ENCODE measurements around the gene HOXD10. TPM values are rescaled to one million over a fixed set of nuclear protein-coding genes. Genes with fewer than 3 reads are reported as not detected.

The HOXD10 gene
- polyA plus RNA-seq, 10 donors: 0.15 to 0.78 (median 0.28) TPM

DNA sequence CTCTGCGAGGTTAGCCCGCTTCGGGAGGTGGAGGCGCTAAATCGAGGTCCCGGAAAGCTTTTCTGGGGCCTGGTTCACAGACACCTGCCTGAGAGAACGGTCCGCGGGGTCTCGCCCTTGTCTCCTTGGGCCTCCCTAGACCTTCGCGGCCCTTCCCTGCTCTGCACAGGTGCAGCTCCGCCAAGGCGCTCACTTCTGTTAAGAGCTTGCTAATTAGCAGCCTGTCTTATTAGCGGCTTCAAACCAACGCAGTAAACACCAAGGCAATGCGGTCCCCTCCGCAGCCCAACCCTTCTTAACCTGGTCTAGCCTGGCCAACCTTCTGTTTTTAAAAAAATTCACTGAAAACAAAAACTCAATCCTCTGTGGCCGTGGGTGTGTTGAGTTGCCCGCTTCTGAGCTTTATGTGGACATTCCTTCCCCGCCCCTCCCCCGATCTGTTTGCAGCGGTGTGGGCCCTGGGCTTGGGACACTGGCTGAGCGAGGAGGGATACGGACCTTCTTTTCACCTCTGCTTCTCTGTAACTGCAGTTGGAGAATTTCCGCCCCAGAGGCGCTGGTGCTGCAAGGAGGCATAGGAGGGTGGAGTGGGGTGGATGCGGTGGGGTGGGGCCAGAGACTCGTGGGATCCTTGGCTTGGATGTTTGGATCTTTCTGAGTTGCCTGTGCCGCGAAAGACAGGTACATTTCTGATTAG is 31.4 kb downstream of the HOXD10 start:
- DNase-seq: no peak

DNA sequence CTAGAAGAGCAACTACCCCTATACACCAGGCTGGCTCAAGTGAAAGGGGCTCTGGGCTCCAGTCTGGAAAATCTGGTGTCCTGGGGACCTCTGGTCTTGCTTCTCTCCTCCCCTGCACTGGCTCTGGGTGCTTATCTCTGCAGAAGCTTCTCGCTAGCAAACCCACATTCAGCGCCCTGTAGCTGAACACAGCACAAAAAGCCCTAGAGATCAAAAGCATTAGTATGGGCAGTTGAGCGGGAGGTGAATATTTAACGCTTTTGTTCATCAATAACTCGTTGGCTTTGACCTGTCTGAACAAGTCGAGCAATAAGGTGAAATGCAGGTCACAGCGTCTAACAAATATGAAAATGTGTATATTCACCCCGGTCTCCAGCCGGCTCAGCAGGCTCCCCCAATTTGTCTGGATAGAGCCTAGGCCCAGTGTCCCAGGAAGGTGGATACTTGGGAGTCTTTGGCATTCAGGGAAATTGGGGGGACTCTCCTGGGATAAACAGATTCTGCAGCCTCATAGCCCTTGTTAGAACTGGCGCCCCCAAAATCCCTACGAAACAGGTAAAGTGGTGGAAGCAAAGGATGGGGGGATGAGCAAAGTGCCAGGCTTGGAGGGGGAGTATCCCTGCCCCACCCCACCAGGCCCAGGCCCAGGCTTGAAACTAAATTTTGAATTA is 32.3 kb downstream of the HOXD10 start:
- DNase-seq: no peak

DNA sequence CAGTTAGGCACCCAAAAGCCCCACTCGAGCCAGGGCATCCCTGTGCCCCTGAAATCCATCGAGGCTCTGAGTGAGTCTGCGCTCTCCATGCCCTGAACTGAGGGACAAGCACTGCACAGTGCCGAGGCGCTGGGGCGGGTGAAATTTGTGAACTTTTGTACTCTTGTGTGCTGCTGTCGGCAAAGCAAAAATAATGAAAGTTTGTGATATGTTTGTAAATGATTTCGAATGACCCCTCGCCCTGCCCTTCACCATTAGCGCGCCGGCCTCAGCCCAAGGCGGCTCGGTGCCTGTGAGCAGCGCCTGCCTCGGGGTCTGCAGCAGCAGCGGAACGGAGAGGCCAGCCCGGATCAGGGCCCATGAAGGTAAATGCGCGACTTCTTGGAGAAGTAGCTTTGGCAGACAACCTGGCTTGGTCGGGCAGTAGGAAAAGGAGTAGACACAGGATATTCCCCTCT is 32.9 kb downstream of the HOXD10 start:
- DNase-seq: no peak

DNA sequence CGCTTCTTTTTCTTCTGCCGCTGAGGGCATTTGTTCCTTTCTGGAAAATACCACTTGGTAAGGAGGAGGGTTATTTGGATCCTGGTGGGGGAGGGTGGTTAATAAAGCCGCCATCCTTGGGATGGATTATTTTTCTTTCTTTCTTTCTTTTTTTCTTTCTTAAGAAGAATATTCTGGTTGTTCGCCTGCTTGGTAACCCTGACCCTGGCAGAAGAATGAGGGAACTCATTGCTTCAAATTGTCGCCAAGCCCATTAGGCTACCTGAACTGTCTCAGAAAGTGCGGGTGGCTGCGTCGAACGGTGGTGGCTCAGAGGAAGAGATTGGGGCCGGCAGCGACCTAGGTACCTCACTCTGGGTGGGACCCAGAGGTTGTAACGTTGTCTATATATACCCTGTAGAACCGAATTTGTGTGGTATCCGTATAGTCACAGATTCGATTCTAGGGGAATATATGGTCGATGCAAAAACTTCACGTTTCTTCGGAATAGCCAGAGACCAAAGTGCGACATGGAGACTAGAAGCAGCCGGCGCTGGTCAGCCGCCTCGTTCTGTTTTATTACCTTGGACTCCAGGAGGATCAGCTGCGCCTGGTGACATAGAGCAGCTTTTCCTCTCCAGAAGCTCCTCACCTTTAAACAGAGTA is 33.5 kb downstream of the HOXD10 start:
- DNase-seq: no peak

DNA sequence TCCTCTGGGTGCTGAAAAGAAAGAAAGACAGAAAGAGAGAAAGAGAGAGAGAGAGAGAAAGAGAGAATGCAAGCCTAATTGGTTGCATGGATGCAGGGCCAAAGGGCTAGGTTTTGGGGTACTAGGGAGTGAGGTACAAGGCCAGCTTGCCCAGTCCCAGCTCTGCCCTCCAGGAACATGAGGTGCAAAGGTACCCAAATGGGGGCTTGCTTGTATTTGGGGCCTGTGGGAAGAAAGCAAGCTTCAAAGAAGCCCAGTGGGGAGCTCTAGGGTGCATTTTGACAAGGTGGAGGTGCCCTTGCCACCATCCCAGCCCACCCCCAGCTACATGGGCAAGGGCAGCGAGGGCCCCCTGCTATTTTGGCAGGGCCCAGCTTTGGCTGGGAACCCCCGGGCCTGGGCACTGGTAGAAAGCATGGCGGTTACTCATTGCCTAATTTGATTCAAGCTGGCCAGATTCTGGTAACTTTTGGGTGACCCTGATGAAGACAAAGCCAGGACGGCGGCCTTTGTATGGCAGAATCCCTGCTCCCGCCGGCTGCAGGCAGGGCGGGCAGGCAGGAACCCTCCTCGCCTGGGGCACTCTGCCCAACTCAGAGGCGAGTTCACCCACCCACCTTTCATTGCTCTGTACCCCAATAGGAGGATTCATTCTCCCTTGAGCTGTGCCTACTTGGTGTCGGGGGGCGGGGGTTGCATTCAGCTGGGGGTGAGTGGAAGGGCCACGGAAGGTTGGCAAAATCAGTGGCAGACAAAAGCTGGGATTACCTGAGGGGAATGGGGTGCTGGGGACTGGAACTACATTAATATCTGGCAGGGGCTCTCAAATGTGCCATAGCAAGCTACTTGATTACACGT is 34.2 kb downstream of the HOXD10 start:
- DNase-seq: no peak

DNA sequence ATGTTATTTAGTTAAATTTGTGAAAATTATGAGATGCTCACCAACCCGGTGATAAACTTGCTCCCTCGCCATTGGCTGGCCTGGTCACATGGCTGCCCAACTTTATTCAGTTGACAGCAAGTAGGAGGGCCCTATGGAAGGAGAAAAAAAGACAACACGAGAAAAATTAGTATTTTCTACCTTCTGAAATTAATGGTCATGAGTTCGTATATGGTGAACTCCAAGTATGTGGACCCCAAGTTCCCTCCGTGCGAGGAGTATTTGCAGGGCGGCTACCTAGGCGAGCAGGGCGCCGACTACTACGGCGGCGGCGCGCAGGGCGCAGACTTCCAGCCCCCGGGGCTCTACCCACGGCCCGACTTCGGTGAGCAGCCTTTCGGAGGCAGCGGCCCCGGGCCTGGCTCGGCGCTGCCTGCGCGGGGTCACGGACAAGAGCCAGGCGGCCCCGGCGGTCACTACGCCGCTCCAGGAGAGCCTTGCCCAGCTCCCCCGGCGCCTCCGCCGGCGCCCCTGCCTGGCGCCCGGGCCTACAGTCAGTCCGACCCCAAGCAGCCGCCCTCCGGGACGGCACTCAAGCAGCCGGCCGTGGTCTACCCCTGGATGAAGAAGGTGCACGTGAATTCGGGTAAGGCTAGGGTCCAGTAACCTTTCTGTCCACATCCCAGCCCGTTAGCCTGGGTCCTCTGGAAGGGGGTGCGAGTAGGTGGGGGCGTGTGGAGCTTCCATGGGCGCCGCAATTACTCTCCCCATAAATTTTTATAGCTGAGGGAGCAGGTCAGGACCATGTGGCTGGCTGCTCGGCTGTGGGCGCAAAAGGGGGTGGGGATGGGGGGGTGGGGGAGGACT is 35.1 kb downstream of the HOXD10 start, which contains the start of gene HOXD4:
TSS of gene HOXD4 (plus strand) at position 109 of the 846 bp plus-strand sequence. CDS start at position 193, 84 bp downstream.
- DNase-seq: peak in 1 of 3 donors; percentile 31

DNA sequence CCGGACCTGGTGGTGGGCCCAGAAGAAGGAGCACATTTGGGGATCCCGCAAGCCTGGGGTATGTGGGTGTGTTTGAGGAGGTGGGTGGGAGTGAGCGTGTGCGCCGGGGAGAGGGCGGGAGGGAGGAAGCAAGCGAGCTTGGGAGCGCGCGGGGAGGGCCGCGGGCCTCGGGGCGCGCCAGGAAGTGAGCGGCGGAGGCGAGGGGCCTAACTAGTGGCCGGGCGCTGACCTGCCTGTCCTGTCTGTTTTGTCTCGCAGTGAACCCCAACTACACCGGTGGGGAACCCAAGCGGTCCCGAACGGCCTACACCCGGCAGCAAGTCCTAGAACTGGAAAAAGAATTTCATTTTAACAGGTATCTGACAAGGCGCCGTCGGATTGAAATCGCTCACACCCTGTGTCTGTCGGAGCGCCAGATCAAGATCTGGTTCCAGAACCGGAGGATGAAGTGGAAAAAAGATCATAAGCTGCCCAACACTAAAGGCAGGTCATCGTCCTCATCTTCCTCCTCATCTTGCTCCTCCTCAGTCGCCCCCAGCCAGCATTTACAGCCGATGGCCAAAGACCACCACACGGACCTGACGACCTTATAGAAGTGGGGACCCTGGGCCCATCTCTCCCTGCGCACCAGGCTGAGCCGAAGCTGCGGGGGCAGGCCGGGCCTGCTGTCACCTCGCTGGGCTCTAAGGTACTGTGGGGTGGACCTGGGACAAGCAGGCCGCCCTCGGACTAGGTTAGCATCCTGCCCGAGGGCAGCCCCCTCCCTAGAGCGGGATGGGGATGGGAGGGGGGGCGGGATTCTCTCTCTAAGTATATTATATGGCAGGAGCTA is 36.0 kb downstream of the HOXD10 start:
- peak in 2 of 3 donors; percentile 46 to 51 for DNase-seq

DNA sequence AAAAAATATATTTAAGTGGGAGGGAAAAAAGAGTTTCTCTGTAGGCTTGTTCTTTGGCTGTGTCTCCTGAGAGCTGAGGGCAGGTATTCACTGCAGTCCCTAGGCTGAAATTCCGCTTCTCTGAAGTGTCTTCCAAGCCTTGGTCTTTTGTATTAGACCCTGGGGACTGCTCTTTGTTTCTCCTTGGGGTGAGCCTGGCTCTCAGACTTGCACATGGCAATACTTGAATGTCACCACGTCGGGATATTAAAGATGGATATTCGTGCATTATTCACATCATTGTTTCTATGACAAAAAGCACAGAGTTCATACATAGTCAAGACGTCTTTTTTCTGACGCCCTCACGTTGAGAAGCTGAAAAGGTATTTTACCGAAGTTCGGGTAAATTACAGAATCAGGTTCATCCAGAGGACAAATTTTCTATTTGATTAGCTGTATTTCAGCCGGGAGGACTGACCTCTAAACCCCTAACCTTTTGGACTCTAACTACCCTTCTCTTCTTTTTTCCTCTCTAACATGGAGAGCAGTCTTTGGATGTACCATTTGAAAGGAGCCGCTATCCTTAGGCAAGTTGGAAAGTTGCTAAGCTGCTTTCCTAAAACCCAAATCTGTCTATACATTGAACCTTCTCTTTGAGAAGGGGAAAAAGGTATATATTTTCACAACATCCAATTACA is 38.1 kb downstream of the HOXD10 start:
- DNase-seq: no peak

DNA sequence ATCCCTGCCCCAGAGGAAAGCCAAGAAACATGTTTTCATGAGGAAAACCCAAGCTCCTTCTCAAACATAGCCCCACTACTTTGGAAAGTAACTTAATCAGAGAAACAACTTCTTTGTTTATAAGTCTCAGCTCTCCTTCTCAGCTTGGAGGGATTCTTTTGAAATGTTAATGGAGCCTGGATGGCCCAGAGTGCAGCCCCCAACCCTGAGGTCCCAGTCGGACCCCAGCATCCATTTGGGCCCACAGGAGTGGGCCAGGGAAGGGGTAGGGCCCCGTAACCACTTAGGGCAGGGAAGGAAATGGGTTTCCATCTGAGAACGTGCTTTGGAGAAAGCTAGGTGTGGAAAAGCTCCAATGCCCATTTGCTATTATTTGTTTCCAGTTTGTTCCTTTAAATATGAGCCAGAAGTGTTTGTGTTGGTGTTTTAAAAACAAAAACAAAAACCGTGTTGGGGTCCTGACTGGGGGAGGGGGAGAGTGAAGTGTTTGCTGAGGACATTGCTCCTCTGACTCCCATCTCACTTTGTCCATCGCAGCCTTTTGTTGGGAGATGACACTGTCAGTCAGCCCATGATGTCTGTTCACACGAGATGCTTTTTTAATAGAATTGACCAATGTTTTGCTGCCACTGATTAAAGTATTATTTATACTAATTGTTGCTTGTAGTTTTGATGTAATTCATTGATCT is 38.9 kb downstream of the HOXD10 start:
- no peak for DNase-seq

DNA sequence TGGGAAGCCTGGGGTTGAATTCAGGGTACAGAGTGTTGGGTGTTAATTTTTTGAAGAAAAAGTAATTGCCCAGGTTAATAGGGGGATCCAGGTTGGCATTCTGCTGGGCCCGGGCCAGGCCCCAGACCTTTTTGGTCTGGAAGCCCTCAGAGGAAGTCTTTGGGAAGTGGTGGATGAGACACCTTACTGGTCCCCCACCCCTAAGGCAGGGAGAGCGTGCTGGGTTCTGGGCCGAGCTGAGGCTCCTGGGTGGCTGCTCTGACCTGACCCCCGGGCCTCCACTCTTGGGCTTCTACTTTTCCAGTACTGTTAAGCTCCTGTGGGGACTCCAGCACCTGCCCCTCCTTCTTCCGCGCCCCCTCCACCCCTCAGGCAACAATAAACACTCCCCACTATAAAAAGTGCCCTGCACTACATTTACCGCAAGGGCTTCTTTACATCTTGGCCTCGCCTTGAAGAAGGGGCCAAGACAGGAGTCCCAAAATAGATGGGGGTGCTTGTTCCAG is 39.8 kb downstream of the HOXD10 start:
- peak in 1 of 3 donors; percentile 28 for DNase-seq

DNA sequence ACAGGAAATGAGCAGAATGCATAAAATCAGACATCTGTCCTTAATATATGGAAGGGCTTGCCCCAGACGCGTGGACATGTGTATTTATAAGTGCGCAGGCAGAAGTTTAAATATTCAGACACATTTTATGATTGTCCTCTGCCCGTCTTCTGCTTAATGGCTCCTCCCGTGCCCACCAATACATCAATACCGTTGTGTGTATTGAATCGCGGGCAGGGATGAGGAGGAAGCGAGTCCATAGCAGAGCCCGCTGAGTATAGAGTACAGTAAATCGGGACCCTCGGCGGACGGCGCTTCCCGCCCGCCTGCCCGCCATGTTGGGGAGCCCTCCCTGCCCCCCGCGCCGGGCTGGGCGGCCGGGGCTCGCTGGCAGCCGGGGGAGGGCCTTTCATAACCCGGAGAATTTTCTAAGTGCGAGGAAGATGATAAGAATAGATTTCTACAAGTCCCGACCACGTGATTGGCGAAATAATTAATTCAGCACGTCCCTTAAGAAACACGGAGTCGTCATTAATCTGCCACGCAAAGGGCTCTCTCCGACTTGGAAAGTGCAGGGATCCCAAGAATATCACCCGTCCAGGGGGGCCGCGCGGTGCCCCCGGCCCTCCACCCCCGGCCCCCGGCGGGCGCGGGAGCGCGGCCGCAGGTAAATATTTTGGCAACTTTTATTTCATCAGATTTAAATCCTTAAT is 40.4 kb downstream of the HOXD10 start, which contains the start of gene HOXD3:
TSS of gene HOXD3 (plus strand) at position 501 of the 692 bp plus-strand sequence. CDS start 11,808 bp downstream, outside the sequence.
- DNase-seq: peak in 1 of 3 donors; percentile 59

DNA sequence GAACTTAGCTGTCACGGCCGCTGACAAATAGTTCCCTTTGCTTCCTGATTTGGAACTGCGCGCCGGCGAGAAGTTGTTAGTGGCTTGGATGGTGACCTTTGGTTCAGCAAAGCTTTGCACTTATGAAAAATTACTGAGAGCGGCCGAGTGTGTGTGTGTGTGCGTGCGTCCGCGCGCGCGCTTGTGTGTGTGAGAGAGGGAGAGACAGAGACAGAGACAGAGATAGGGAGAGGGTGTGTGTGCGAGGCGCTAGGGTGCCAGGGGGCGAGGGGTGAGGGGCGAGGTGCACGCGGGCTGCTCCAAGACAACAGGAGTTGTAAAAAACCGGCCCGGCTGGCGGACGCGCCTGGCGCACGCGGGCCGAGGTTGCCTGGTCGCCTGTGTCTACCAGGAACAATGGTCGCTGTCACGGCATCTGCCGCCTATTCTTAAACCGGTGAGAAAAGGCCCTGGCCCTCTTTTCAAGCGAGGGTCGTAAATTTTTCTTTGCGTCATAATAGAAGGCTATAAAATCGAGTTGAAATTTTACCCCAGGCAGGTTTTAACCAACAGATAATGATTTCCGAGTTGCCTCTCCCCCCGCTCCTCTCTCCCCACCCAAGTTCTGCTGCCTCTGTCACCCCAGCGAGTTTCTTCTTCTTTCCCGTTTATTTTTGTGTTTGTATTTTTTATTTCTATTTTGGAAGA is 41.1 kb downstream of the HOXD10 start:
- peak in 2 of 3 donors; percentile 38 to 66 for DNase-seq

DNA sequence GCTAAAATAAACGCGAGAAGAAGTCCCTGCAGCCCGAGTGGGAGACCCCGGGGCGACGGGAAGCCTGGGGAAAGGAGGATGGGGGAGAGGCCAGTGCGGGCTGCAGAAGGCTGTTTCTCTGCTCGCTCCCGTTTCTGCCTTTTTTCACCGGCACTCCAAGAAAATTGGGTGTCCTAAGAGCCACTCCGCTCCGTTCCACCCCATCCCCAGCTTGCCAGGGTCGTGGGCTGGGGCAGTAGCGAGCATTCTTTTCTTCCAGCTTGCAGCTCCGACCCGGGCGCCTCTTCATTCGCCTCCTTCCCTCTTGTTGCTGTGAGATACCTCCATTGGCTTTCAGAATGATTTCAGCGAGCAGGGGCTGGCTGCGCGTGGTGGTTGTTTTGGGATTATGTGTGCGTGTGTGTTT is 41.6 kb downstream of the HOXD10 start:
- DNase-seq: peak in 1 of 3 donors; percentile 65

DNA sequence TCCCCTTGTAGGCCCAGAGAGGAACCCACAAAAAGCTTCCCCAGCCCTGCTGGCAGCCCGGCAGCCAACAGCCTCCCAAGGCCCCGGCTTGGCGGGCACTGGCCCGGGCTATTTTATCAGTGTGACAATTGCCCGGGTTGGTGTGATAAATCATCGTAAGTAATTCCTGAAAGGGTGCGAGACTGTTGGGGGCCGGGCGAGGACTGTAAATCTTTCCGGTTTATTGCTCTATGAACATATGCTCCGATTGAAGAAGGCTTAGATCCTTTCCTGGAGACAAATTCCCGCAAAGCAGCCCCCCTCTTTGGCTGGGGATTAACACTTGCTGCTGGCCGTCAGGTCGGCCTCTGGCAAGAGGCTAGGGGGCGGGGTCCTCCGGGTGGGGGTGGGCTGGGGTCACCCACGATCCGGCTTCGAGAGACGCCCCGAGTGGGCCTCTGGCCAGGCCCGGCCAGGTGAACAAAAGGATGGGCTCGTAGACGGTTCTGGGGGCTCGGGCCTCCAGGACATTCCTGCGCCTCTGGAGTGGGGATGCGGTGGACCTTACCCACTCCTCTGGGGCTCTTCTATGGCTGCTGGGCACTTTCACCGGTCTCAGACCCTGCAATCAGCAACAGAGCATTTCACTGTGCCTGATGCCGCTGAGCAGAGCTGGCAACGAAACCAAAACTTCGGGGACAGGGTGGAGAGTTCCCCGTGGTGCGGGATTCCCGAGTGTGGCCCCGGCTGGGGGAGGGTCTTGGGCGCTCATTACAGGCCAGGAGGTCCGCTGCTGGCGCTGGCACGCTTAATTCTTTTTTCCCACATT is 42.5 kb downstream of the HOXD10 start:
- peak in 1 of 3 donors; percentile 26 for DNase-seq

DNA sequence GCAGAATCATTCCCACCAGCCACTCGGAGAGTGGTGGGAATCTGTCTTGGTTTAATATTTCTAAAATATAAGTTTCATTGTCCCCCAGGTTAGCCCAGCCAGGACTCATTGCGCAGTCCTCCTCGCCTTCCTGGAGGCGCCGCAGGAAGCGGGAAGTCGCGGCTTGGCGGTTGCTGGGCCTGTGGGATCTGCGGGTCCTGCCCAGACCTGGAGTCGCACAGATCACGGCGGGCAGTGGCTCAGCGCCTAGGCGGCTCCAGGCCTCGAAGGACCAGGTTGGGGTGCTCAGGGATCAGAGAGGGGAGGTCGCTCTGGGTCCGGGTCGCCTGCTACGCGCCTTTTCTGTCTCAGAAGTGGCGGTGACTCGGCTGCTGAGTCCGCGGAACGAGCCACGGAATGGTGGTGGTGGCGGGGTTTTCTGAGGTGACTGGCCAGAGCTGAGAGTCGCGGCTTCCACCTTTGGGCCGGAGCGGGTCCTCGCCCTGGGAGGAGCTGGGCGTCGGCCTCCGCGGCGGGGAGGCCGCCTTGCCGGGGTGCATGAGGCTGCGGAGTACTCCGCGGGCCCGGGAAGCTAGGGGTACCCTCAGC is 43.2 kb downstream of the HOXD10 start:
- DNase-seq: peak in 1 of 3 donors; percentile 45

All from muscle of back (tissue), 11 donors.